HEK293 (cell line): Measurements from ENCODE around the gene ZCCHC14.
"Not testable (repeated sequence)": the region's sequence is repeated elsewhere in the genome, so short reads cannot be mapped to it uniquely, and the experiment has no call there.

Experiments used
- CTCF ChIA-PET: fragments of 350-600 bp; formaldehyde crosslinking; extraction: SDS; loops from one replicate; lab custom pipeline; 2021; ENCODE audit warnings: antibody characterized with exemption; lab: Yijun Ruan, JAX
- POLR2A ChIA-PET: fragments of 300-600 bp; formaldehyde crosslinking; extraction: SDS; loops from one replicate; lab custom pipeline; 2020; ENCODE audit warnings: antibody characterized with exemption, inconsistent platforms; lab: Yijun Ruan, JAX
- H3K27ac ChIP-seq: fragments of 200-500 bp; sonication (Bioruptor generic); 2 replicates; pipeline ENCODE4 v1.5.1; 2014; ENCODE audit warnings: low read depth, low read length, control low read depth, inconsistent platforms; ENCODE audit errors: extremely low read depth
- H3K36me3 ChIP-seq, 2 experiments: fragments of 200-500 bp in 1 of 2; sonication (Bioruptor generic) in 1 of 2; 1 replicate in 1 of 2; 2 replicates in 1 of 2; pipeline ENCODE4 v1.5.1; 2014 to 2017; ENCODE audit warnings: inconsistent platforms in 2 of 2, low read length in 2 of 2; ENCODE audit not compliant: control insufficient read depth in 2 of 2, insufficient read depth in 1 of 2
- H3K4me1 ChIP-seq: fragments of 200-500 bp; sonication (Bioruptor generic); 2 replicates; pipeline ENCODE4 v1.5.1; 2014; ENCODE audit warnings: mild to moderate bottlenecking, low read length, inconsistent platforms; ENCODE audit not compliant: control insufficient read depth, insufficient read depth
- H3K4me3 ChIP-seq: 2 replicates; pipeline ENCODE4 v1.5.1; 2011; ENCODE audit warnings: low read depth, mild to moderate bottlenecking, control low read depth, low read length, moderate library complexity
- H3K9me3 ChIP-seq: fragments of 200-500 bp; sonication (Bioruptor generic); 2 replicates; pipeline ENCODE4 v1.5.1; 2014; ENCODE audit warnings: low read depth, low read length, inconsistent platforms; ENCODE audit not compliant: control insufficient read depth, insufficient read depth
- EGR2 ChIP-seq: fragments of 450-650 bp; formaldehyde crosslinking; IDR thresholded peaks from 2 replicates; pipeline ENCODE4 v1.5.1; 2016; ENCODE audit warnings: low read depth, missing biosample characterization, missing genetic modification characterization
- FEZF1 ChIP-seq: fragments of 450-650 bp; formaldehyde crosslinking; IDR thresholded peaks from 2 replicates; pipeline ENCODE4 v1.5.1; 2016; ENCODE audit warnings: missing biosample characterization, missing genetic modification characterization
- KLF1 ChIP-seq: fragments of 450-650 bp; formaldehyde crosslinking; IDR thresholded peaks from 2 replicates; pipeline ENCODE4 v1.5.1; 2016; ENCODE audit warnings: missing biosample characterization, missing genetic modification characterization
- KLF9 ChIP-seq: fragments of 450-650 bp; formaldehyde crosslinking; IDR thresholded peaks from 2 replicates; pipeline ENCODE4 v1.5.1; 2016; ENCODE audit warnings: missing biosample characterization, missing genetic modification characterization, low read depth
- MZF1 ChIP-seq: fragments of 450-650 bp; formaldehyde crosslinking; IDR thresholded peaks from 2 replicates; pipeline ENCODE4 v1.5.1; 2017; ENCODE audit warnings: missing biosample characterization, missing genetic modification characterization, borderline replicate concordance
- PRDM4 ChIP-seq: fragments of 450-650 bp; formaldehyde crosslinking; IDR thresholded peaks from 2 replicates; pipeline ENCODE4 v1.5.1; 2017; ENCODE audit warnings: missing biosample characterization, missing genetic modification characterization
- REST ChIP-seq: fragments of 450-650 bp; formaldehyde crosslinking; IDR thresholded peaks from 2 replicates; pipeline ENCODE4 v1.5.1; 2016; ENCODE audit warnings: missing biosample characterization, missing genetic modification characterization
- SP3 ChIP-seq: fragments of 450-650 bp; formaldehyde crosslinking; IDR thresholded peaks from 2 replicates; pipeline ENCODE4 v1.5.1; 2016; ENCODE audit warnings: missing biosample characterization, missing genetic modification characterization
- ZBTB20 ChIP-seq: fragments of 450-650 bp; formaldehyde crosslinking; IDR thresholded peaks from 2 replicates; pipeline ENCODE4 v1.5.1; 2016; ENCODE audit warnings: missing biosample characterization, missing genetic modification characterization
- ZFHX2 ChIP-seq: fragments of 450-650 bp; formaldehyde crosslinking; conservative IDR thresholded peaks from 2 replicates; pipeline ENCODE4 v1.5.1; 2016; ENCODE audit warnings: missing biosample characterization, missing genetic modification characterization
- ZFP69B ChIP-seq: fragments of 450-650 bp; formaldehyde crosslinking; IDR thresholded peaks from 2 replicates; pipeline ENCODE4 v1.5.1; 2016; ENCODE audit warnings: missing biosample characterization, missing genetic modification characterization
- ZNF121 ChIP-seq: fragments of 450-650 bp; formaldehyde crosslinking; IDR thresholded peaks from 2 replicates; pipeline ENCODE4 v1.5.1; 2016; ENCODE audit warnings: missing biosample characterization, missing genetic modification characterization
- ZNF174 ChIP-seq: fragments of 450-650 bp; formaldehyde crosslinking; IDR thresholded peaks from 2 replicates; pipeline ENCODE4 v1.5.0; 2017; ENCODE audit warnings: missing biosample characterization, mild to moderate bottlenecking, missing genetic modification characterization
- ZNF266 ChIP-seq: fragments of 450-650 bp; formaldehyde crosslinking; IDR thresholded peaks from 2 replicates; pipeline ENCODE4 v1.5.1; 2016; ENCODE audit warnings: missing biosample characterization, missing genetic modification characterization, low read depth
- ZNF335 ChIP-seq: fragments of 450-650 bp; formaldehyde crosslinking; conservative IDR thresholded peaks from 2 replicates; pipeline ENCODE4 v1.5.1; 2016; ENCODE audit warnings: missing biosample characterization, missing genetic modification characterization
- ZNF341 ChIP-seq: fragments of 450-650 bp; formaldehyde crosslinking; IDR thresholded peaks from 2 replicates; pipeline ENCODE4; 2016; ENCODE audit warnings: low read depth, missing biosample characterization, missing genetic modification characterization
- ZNF354C ChIP-seq: fragments of 450-650 bp; formaldehyde crosslinking; IDR thresholded peaks from 2 replicates; pipeline ENCODE4 v1.5.1; 2016; ENCODE audit warnings: missing biosample characterization, missing genetic modification characterization, low read depth, borderline replicate concordance
- ZNF548 ChIP-seq: fragments of 450-650 bp; formaldehyde crosslinking; IDR thresholded peaks from 2 replicates; pipeline ENCODE4 v1.5.1; 2016; ENCODE audit warnings: missing biosample characterization, missing genetic modification characterization
- ZNF585B ChIP-seq: fragments of 450-650 bp; formaldehyde crosslinking; IDR thresholded peaks from 2 replicates; pipeline ENCODE4 v1.5.1; 2016; ENCODE audit warnings: missing biosample characterization, missing genetic modification characterization
- ZXDB ChIP-seq: fragments of 450-650 bp; formaldehyde crosslinking; IDR thresholded peaks from 2 replicates; pipeline ENCODE4 v1.5.1; 2016; ENCODE audit warnings: missing biosample characterization, missing genetic modification characterization
- TF ChIP-seq, protein P1 (sequence below): fragments of 450-650 bp; formaldehyde crosslinking; IDR thresholded peaks from 2 replicates; pipeline ENCODE4 v1.5.1; 2016; ENCODE audit warnings: missing biosample characterization, missing genetic modification characterization

Gene ZCCHC14

GRCh38 chr16:87489434-87490045, 3.3 kb downstream of the ZCCHC14 start:
- H3K4me1 ChIP-seq, result peaks cover 8% of the 10 kb centered on the region
- peaks cover 0 to 6% of the 10 kb centered on the region in 2 experiments; a peak in 2 of 3 replicates for H3K36me3 ChIP-seq
- peak overlapping the region; percentile 43 for H3K4me3 ChIP-seq
- TF ChIP-seq ZNF341 (tag by site-specific recombination) (peak; percentile 29), REST (tag by site-specific recombination) (no peak)
- ChIA-PET CTCF (interaction anchor here (2.6 kb wide), 1 partner anchor 28 kb away, joined by 12 read pairs; no protein-coding TSS in a partner anchor), POLR2A (interaction anchor here (1.2 kb wide), 1 partner anchor 28 kb away, joined by 3 read pairs; no protein-coding TSS in a partner anchor)
- H3K27ac ChIP-seq, result no peak overlapping the region
- no peaks in the 10 kb centered on the region for H3K9me3 ChIP-seq

GRCh38 chr16:87488960-87489359, 3.9 kb downstream of the ZCCHC14 start:
- H3K4me3 ChIP-seq, CTCF ChIA-PET, H3K27ac ChIP-seq, H3K4me1 ChIP-seq, H3K9me3 ChIP-seq: not testable (repeated sequence)
- H3K36me3 ChIP-seq, result peaks cover 0 to 11% of the 10 kb centered on the region in 2 experiments; a peak in 2 of 3 replicates
- POLR2A ChIA-PET, result interaction anchor here (1.2 kb wide), 1 partner anchor 27 kb away, joined by 3 read pairs; no protein-coding TSS in a partner anchor

- no peaks in the 10 kb centered on the region for H3K9me3 ChIP-seq
- H3K36me3 ChIP-seq, result peaks cover 0 to 16% of the 10 kb centered on the region in 2 experiments; a peak in 2 of 3 replicates
- CTCF ChIA-PET, result interaction anchor here (0.6 to 1.0 kb wide), 4 partner anchors 14 to 385 kb away, joined by 3 to 6 read pairs (median 4); no protein-coding TSS in a partner anchor
- no peak overlapping the region for H3K27ac ChIP-seq
- H3K4me3 ChIP-seq, result peak overlapping the region; percentile 6; the same call in 1 of the 2 replicates
- H3K4me1 ChIP-seq, result peaks cover 8% of the 10 kb centered on the region
- POLR2A ChIA-PET, result no interaction called here
- TF ChIP-seq KLF9 (tag by site-specific recombination), result peak; percentile 22; the same call in 1 of the 2 replicates
- TF ChIP-seq EGR2 (tag by site-specific recombination), result peak; percentile 35; the same call in 1 of the 2 replicates
- peak; percentile 26; the same call in 1 of the 2 replicates for TF ChIP-seq SP3 (tag by site-specific recombination)
- no peak for TF ChIP-seq ZNF266 (tag by site-specific recombination)
- TF ChIP-seq ZNF174, result no peak
- no peak for TF ChIP-seq MZF1 (tag by site-specific recombination)
- TF ChIP-seq ZBTB20 (tag by site-specific recombination), result peak; percentile 27; the same call in 1 of the 2 replicates
- TF ChIP-seq KLF1, result peak; percentile 53; the same call in 1 of the 2 replicates
- peak; percentile 22; the same call in 1 of the 2 replicates for TF ChIP-seq ZXDB (tag by site-specific recombination)
- no peak for TF ChIP-seq ZFP69B (tag by site-specific recombination)
- TF ChIP-seq ZNF121 (tag by site-specific recombination), result peak; percentile 77
- TF ChIP-seq FEZF1 (tag by site-specific recombination), result no peak
- no peak for TF ChIP-seq ZNF354C
- no peak for TF ChIP-seq ZNF548
- no peak for TF ChIP-seq PRDM4 (tag by site-specific recombination)
- TF ChIP-seq, protein P1, sequence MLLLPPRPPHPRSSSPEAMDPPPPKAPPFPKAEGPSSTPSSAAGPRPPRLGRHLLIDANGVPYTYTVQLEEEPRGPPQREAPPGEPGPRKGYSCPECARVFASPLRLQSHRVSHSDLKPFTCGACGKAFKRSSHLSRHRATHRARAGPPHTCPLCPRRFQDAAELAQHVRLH, result no peak
- TF ChIP-seq ZNF335, result peak; percentile 50; the same call in 1 of the 2 replicates
- peak; percentile 44 for TF ChIP-seq ZFHX2
- TF ChIP-seq ZNF585B, result no peak
Observed at GRCh38 chr16:87487361-87487924, 5.4 kb downstream of the ZCCHC14 start.
